ENCODE data around the gene KCNMA1. TPM values are rescaled to one million over a fixed set of nuclear protein-coding genes. Genes with fewer than 3 reads are reported as not detected.

The KCNMA1 gene
- total RNA-seq, 1 donor from 2014 or later: 0.59 TPM

GRCh38 chr10:77251297-77252013 lies 386.2 kb downstream of the KCNMA1 start:
- peak; percentile 10 for DNase-seq (ENCODE audit: low read depth, low spot score)

GRCh38 chr10:77249901-77250459 lies 387.6 kb downstream of the KCNMA1 start:
- DNase-seq (ENCODE audit: low read depth, low spot score): no peak

- DNase-seq (ENCODE audit: low read depth, low spot score): no peak
Observed at GRCh38 chr10:77248104-77248790, 389.4 kb downstream of the KCNMA1 start.

- DNase-seq (ENCODE audit: low read depth, low spot score): no peak
Observed at GRCh38 chr10:77247031-77247990, 390.3 kb downstream of the KCNMA1 start.

GRCh38 chr10:77245953-77246352 lies 391.7 kb downstream of the KCNMA1 start:
- no peak for DNase-seq (ENCODE audit: low read depth, low spot score)

- DNase-seq (ENCODE audit: low read depth, low spot score): no peak
Observed at GRCh38 chr10:77244746-77245145, 392.9 kb downstream of the KCNMA1 start.

- DNase-seq (ENCODE audit: low read depth, low spot score): no peak
Observed at GRCh38 chr10:77244286-77244685, 393.3 kb downstream of the KCNMA1 start.

GRCh38 chr10:77241350-77241725 lies 396.3 kb downstream of the KCNMA1 start:
- DNase-seq (ENCODE audit: low read depth, low spot score): no peak

- no peak for DNase-seq (ENCODE audit: low read depth, low spot score)
Observed at GRCh38 chr10:77240706-77241349, 396.8 kb downstream of the KCNMA1 start.

GRCh38 chr10:77240041-77240652 lies 397.5 kb downstream of the KCNMA1 start:
- no peak for DNase-seq (ENCODE audit: low read depth, low spot score)

- no peak for DNase-seq (ENCODE audit: low read depth, low spot score)
Observed at GRCh38 chr10:77237120-77237519, 400.5 kb downstream of the KCNMA1 start.

- no peak for DNase-seq (ENCODE audit: low read depth, low spot score)
Observed at GRCh38 chr10:77236700-77237099, 400.9 kb downstream of the KCNMA1 start.

GRCh38 chr10:77236029-77236428 lies 401.6 kb downstream of the KCNMA1 start:
- DNase-seq (ENCODE audit: low read depth, low spot score): no peak

GRCh38 chr10:77234599-77234998 lies 403.0 kb downstream of the KCNMA1 start:
- no peak for DNase-seq (ENCODE audit: low read depth, low spot score)

- no peak for DNase-seq (ENCODE audit: low read depth, low spot score)
Observed at GRCh38 chr10:77233466-77233865, 404.1 kb downstream of the KCNMA1 start.

GRCh38 chr10:77231884-77232610 lies 405.6 kb downstream of the KCNMA1 start:
- no peak for DNase-seq (ENCODE audit: low read depth, low spot score)

GRCh38 chr10:77231375-77231774 lies 406.2 kb downstream of the KCNMA1 start:
- DNase-seq (ENCODE audit: low read depth, low spot score): no peak

- DNase-seq (ENCODE audit: low read depth, low spot score): no peak
Observed at GRCh38 chr10:77230194-77230593, 407.4 kb downstream of the KCNMA1 start.

- no peak for DNase-seq (ENCODE audit: low read depth, low spot score)
Observed at GRCh38 chr10:77229704-77230103, 407.9 kb downstream of the KCNMA1 start.

GRCh38 chr10:77228559-77228958 lies 409.0 kb downstream of the KCNMA1 start:
- no peak for DNase-seq (ENCODE audit: low read depth, low spot score)
